Activated CD8-positive, alpha-beta memory T cell treated with anti-CD3 and anti-CD28 coated beads for 24 hours (primary cell): ENCODE results near the gene KIAA1671.

Experiments
- DNase-seq: peaks from one replicate; pipeline ENCODE4 v3.0.0-alpha.2; 2020

KIAA1671 gene

DNA sequence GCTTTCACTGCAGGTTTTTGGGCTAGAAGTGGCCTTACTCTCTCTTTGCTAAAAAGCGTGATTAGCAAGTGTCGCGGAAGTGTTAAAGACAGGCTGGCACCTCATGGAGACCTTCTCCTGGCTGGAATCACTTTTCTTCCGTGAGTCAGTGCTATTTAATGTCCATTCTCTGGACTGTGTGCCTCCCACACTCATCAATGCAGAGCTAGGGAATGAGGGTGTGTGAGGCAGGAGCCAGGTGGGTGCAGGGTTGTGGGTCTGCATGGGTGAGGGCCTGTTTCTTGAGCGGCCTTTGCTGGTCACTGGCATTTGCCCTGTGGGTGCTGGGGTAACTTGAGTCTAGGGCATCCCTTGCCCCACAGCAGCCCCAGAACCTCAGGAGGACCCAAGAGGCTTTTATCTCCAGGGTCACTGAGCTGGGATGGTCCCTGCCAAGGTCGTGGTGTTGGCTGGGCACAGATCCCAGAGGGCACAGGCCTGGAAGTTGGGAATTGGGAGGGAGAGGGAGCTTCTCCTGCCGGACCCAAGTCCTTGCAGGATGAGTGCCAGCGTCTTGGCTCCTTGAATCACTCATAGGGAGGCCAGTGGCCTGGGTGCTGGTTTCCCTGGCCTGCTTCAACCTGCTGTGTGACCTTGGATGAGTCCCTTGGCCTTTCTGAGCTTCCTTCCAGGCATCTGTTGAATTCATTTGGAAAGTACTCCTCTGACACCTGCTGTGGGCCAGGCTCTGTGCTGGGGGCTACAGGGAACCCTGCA lies 30.0 kb downstream of the KIAA1671 start:
- DNase-seq: no peak

DNA sequence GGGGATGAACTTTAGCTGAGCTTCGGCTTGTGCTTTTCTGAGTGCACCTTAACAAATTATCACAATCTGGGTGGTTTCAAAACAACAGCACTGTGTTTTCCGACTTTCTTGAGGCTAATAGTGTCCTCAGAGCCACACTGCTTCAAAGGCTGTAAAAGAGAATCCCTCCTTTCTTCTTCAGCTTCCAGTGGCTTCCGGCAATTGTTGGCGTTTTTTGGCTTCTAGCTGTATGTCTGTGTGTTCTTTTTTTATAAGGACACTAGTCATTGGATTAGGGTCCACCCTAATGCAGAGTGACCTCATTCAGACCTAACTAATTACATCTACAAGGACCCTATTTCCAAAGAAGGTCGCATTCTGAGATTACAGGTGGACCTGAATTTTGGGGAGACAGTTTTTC lies 30.6 kb downstream of the KIAA1671 start:
- DNase-seq: no peak

DNA sequence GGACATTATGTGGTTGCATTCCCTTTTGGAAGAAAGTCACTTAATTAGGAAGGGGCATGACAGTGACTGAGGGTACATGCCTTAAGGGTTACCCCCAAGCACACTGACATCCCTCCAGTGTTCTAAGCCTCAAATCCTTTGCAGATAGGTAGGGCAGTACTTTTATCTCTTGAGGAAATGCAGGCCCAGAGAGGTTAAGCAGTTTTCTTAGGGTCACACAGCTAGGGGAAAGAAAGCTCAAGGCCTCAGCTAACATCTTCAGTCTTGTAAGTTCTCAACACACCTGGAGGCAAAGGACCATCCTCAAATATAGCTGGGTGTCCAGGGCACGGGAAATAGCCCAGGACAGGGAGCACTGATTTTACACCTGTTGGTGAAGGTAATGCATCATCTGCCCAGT lies 31.6 kb downstream of the KIAA1671 start:
- DNase-seq: no peak

DNA sequence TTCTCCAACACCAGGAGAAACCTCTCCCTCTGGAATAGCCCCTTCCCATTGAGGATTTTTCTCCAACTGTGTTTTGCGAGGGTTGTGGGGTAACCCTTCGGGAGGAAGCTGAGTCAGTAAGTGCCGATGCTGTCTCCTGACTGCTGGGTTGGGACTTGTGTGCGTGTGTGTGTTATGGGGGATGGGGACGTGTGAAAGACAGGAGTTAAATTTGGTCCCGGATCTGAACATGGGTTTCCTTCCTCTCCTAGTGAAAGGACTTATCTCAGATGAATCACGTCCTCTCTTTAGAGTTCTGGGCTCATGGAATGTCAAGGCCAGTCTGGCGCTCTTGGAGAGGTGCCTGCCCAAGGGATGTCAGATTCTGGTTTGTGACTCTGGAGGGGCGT lies 33.3 kb downstream of the KIAA1671 start:
- DNase-seq: no peak

DNA sequence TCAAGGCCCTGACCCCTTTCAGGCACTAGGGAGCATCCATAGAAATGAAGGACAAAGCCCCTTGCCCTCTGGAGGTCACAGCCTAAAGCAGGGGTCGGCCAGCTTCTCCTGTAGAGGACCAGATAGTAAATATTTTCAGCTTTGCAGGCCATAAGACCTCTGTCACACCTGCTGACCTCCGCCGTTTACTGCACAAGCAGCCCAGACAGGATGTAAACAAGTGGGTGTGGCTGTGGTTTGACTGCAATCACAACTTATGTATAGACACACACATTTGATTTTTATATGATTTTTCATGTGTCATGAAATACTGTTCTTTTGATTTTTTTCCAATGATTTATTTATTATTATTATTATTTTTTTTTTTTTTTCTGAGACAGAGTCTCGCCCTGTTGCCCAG lies 34.3 kb downstream of the KIAA1671 start:
- no peak for DNase-seq

DNA sequence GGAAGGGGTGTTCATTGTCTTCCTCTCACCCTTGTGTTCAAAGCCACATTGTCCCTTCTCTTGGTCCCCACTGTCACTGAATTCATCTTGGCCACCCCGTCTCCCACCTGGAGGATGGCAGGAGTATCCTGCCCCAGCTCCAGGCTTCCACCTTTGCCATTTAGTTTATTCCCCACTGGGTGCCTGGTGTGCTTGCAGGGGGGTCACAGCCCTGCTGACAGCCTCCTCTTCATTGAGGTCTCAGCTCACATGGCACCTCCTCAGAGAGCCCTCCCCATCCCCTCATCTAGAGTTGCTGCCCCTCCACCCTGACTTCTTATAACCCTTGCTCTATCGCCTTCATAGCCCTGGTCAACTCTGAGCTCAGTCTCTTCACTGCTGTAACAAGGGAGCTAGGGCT lies 36.6 kb downstream of the KIAA1671 start:
- DNase-seq: no peak

DNA sequence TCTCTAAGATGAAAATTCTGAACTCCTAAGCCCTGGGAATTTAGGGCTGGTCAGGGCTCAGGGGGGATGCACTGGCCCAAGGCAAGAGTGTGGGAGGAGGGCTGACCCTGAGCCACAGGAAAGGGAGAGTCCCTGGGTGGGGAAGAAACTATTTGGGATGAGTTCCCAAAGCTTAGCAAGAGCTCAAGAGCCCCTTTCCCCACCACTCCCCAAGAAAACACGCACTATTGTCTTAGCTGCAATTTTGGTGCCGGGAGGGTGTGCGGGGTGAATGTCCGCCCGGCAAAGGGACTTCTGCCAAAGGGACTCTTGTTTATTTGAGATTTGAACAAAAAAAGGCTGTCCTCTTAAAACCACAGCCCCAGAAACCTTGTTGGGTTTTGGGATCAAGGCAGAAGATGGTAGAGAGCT lies 37.0 kb downstream of the KIAA1671 start:
- DNase-seq: no peak

DNA sequence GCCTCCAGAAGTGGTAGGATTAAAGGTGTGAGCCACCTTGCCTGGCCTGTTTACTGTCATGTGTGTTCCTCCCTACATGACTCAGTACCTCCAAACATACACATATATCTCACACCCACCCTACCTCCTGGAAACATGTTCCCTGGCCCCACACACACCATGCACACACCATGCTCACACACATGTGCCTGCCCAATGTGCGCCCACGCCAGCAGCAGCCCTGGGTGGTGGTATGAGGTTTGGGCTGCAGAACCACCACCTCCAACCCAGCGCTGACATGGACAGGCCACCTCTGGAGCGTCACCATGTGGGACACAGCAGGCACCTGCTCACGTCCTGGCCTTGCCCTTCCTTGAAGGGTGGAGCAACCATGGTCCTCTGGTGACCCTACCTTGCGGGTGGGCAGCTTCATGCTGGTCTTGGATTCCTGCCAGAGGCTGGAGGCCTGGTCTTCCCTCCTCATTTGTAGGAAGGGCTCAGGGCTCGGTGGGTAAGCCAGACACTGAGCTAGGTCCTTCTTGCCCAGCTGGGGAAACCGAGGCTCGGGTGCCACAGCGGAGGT lies 37.9 kb downstream of the KIAA1671 start:
- no peak for DNase-seq

DNA sequence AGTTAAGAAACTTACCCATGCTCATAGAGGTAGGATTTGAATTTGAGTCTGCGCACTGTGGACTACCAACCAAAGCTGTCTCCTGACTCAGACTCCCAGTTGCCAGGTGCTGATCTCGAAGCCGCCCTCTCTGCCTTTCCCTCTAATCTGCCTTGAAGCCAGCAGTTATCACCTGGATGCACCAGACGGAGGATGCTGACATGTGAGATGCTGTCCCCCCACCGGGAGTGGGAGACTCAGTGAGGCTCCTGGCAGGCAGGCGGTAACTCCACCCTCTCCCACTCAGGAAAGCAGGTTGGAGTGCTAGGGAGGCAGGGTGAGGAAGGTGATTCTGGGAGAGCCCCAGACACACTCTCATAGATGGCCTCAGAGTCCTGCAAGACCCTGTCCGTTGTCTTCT lies 40.4 kb downstream of the KIAA1671 start:
- DNase-seq: no peak

DNA sequence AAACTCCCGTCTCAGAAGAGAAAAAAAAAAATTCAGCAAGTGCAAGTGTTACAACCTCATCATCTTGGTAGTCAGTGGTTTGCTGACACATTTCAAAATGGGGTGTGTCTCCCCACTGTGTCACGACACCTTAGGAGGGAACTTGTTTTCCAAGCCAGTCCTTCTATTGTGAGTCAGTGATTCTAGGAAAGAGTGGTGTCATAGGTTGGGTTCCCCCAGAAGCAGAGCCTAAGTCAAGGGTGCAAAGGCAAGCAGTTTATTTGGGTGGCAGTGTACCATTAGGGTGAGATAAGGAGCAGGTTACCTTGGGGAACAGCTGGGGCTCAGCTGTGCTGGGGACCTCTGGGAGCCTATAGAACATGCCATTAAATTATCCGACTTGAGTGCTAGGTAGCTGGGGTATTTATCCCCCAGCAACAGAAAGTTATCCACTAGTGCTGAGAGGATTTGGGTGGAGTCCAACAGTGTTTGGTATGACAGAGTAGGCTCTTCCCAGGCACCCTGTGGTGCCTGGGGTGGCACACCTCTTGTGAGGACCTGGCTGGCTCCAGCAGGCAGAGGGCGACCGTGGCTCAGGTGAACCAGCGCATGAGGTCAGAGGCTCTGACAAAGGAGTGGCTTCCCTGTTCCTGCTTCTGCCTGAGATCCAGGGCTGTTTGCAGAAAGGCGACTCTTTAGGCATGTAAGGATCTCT lies 41.7 kb downstream of the KIAA1671 start:
- no peak for DNase-seq

DNA sequence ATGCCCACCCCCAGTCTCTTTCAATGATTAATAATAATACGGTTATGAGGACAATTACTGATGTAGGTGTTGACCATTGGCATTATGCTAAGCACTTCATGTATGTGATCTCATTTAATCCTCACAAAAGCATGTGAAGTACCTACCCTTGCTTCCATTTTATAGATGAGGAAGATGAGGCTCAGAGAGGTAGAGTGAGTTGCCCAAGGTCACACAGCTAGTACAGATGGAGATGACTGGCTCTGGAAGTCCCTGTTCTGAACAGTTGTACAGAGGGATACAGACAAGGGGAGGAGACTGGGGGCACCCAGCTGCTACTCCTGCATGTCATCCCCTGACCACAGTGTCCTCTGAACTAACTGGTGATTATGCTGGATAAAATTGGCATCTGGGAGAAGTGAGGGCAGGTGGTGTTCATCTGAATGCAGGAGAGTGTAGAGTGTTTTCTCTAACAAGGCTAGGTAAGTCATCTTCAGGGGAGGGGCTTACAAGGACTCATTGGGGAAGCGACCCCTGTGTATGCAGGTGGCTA lies 43.2 kb downstream of the KIAA1671 start:
- DNase-seq: no peak

DNA sequence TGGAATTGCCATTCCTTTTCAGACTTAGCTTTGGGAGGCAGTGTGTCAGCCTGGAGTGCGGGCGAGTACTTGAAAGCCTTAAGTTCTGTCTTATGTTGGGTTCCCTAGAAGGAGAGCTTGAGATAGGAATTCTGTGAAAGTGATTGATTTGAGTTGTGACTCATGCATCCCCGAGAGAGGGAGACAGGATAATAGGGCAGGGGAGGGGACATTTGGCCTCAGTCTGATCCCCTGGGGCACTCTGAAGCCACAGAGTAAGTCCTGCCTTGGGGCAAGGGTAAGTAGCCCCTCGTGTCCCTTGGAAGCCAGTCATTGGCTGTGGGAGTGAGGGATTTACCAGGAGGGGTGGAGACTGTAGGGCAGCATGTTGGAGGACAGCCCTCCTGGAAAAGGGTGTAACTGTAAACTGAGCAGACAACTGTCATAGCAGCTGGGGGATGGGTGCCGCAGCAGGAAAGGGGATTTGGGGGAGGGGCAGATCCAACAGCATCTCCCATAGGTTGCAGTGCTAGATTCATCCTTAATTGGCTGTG lies 44.0 kb downstream of the KIAA1671 start:
- no peak for DNase-seq

DNA sequence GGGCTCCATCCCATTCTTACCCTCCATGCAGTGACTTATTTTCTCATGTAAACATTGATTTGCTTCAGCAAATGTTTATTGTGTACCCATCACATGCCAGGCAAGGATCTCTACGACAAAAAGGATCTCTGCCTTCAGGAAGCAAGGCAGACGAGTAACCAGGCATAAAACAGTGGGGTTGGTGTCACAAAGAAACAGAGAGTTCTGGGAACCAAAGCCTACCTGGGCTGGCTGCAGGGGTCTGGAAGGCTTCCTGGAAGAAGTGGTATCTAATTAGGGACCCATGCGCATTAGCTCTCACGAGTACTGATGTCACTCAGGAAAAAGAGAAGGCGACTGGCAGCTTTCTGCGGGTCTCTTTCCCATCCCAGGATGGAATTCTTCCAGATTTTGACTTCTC lies 44.5 kb downstream of the KIAA1671 start:
- no peak for DNase-seq

DNA sequence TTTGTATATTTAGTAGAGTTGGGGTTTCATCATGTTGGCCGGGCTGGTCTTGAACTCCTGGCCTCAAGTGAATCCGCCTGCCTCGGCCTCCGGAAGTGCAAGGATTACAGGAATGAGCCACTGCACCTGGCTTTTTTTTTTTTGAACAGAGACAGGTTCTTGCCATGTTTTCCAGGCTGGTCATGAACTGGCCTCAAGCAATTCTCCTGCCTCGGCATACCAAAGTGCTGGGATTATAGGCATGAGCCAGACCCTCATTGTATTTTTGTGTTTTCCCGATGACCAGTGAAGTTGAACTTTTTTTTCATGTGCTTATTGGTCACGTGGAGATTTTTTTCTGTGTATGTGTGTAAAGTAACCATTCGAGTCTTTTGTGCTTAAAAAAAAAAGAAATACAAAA lies 48.2 kb downstream of the KIAA1671 start:
- no peak for DNase-seq

DNA sequence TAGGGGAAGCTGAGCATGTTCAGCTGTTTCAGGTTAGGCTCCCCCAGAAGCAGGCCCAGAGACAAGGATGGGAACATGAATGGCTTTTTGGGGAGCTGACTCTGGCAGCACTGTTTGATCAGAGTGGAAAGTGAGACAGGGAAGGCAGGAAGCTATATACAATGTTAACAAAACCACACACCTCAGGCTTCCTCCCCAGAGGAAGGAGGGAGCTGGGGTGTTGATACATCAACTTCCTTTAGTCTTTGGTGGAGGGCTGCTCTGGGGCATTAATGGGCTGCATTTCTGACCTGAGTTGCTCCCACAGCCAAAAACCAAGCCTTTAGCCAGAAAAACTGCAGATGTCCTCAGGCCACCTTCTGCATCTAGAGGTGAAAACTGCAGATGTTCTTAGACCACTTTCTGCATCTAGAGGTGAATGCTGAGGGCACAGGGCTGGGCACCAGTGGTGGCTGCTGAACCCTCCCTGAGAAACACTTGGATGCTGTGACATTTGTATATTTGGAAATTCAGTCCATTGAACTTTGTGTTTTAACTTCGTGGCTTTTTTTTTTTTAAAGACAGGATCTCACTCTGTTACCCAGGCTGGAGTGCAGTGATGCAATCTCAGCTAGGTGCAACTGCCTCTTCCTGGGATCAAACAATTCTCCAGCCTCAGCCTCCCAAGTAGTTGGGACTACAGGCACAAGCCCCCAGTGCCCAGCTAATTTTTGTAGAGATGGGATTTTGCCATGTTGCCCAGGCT lies 49.9 kb downstream of the KIAA1671 start:
- DNase-seq: no peak

DNA sequence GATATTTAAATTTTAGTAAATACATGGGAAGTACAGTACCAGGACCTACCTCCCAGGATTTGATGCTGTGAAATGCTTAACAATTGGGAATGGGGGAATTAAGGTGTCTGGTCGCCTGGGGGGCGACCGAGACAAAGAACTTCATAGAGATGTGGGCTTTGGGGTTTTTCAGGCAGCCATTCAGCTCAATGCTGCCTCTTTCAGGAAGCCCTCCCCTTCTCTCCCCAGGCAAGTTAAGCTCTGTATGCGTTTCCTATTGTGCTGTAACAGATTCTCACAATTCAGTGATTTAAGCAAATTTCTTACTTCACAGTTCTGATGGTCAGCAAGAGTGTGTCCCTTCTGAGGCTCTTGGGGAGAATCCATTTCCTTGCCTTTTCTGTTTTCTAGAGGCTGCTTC lies 53.8 kb downstream of the KIAA1671 start:
- no peak for DNase-seq

DNA sequence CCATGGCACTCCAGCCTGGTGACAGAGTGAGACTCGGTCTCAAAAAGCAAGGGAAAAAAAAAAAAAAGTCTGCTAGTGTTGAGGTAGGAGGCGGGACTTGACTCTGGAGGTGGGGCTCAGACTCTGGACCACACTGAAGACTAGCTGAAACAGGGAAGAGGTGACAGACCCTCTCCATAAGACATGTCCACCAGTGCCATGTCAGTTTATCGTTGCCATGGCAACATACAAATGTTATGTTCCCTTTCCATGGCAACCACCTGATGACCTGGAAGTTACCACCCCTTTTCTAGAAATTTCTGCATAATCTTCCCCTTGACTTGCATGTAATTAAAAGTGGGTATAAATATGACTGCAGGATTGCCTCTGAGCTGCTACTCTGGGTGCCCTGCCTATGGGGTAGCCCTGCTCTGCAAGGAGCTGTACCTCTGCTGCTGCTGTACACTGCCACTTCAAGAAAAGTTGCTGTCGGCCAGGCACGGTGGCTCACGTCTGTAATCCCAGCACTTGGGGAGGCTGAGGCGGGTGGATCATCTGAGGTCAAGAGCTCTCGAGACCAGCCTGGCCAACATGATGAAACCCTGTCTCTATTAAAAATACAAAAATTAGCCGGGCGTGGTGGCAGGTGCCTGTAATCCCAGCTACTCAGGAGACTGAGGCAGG lies 55.1 kb downstream of the KIAA1671 start:
- DNase-seq: no peak

DNA sequence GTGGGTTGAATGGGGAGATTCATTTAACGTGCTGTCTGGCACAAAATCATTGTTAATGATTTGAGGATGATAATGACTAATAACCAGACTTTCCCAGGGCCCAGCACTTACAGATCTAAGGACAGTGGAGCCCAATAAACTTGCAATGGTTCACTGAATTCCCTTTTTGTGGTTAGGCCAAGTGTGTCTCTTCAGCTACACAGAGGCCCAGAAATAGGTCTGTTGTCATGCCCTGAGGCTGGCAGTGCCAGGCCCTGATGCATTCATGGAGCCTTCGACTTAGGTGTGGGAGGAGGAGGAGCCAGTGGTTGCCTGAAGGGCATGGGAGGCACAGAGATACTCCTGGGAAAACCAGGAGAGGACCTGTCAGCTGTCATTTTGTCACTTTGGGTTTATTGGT lies 56.1 kb downstream of the KIAA1671 start:
- DNase-seq: no peak

DNA sequence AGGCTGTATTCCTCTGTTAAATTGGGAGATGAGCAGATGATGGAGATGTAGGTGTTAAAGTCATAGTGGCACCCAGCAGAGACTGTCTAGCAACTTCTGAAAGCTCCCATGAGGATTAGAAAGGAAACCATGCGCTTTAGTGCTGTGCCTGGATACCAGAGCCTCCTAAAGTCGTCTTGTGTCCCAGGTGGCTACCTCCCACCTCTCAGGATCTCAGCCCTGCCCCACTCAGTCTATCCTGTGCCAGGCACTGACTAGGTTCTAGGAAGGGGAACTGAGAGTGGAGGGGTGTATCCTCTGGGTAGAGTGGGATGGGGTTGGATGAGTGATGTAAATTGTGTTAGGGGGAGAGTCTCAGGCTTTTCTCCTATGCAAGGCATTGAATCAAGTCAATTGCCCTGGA lies 60.2 kb downstream of the KIAA1671 start:
- DNase-seq: no peak

DNA sequence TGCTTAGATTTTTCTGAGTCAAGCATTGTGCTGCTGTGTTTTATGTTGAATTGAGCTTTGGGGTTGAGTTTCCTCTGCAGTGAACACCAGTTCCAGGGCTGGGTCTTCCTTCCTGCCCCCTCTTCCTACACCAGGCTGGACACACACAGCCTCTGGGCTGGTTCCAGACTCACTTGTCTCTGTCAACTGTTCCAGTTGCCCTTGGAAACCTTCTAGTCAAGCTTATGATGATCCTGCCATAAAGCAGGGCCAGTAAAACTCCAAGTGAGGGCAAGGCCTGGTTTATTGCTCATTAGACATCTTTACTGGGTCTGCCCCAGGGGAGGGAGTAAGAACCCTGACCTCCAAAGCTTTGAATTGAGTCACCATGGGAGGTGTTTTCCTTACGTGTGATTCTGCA lies 61.1 kb downstream of the KIAA1671 start:
- no peak for DNase-seq

DNA sequence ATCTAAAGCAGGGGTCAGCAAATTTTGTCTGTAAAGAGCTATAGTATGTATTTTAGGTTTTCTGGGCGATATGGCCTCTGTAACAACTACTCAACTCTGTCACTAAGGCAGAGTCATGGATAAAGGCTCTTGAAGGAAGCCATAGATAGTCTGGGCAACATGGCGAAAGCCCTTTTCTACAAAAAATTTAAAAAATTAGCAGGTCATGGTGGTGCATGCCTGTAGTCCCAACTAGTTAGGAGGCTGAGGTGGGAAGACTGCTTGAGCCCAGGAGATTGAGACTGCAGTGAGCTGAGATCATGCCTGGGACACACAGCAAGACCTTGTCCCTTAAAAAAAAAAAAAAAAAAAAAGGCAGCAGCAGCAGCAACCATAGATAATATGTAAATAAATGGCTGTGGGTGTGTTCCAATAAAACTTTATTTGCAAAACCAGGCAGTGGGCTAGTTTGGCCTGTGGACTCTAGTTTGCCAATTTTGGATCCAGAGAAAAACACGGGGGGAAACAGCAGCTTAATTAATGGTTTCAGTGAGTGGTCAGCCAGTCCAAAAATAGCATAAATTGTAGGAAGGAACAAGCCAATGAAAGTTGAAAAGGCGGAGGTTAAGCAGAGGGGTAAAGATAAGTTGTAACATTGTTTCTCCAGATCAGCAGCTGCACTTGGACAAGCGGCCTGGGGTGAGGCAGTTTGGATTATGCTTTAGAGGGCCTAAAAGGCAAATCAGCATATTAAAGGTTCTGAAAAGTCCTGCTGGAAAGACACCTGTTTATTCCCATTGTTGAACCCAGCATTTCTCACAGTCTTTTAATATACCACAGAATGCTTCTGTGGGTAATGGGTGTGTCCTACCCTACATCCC lies 62.6 kb downstream of the KIAA1671 start:
- DNase-seq: no peak

DNA sequence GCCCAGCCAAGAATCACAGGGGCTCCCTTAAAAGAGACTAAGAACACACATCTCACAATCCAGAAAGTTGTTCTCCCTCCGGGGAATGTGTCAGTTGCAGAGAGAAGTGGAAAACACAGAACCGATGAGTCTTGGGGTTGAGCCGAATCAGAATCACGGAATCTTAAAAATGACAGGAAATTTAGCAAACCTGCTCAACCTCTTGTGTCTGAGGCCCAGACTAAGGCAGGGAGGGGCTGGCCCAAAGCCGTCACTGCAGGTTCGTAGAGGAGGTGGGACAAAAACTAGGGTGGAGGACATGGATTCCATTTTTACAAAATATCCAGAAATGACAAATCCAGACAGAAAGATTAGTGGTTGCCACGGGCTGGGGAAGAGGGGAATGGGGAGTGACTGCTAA lies 63.8 kb downstream of the KIAA1671 start:
- no peak for DNase-seq
